Testis (tissue), 3 donors: ENCODE results near the gene GAPVD1. TPM values are rescaled to one million over a fixed set of nuclear protein-coding genes. Genes with fewer than 3 reads are reported as not detected.

ENCODE experiments used
- DNase-seq: peaks from one replicate; pipeline ENCODE4 v3.0.0-alpha.2; 2019
- H3K27ac ChIP-seq, 2 donors: fragments of 200-600 bp; sonication (generic); one replicate each; pipeline ENCODE4 v1.5.1; 2019
- H3K27me3 ChIP-seq: fragments of 200-600 bp; sonication (generic); one replicate; pipeline ENCODE4 v1.5.1; 2019
- H3K36me3 ChIP-seq: fragments of 200-600 bp; sonication (generic); one replicate; pipeline ENCODE4 v1.5.1; 2017; ENCODE audit warnings: low read depth; ENCODE audit errors: missing control alignments
- H3K4me1 ChIP-seq: fragments of 200-600 bp; sonication (generic); one replicate; pipeline ENCODE4 v1.5.1; 2019
- H3K4me3 ChIP-seq, 2 donors: fragments of 200-600 bp; sonication (generic); one replicate each; pipeline ENCODE4 v1.5.1; 2017 to 2019
- H3K9me3 ChIP-seq: fragments of 200-600 bp; sonication (generic); one replicate; pipeline ENCODE4 v1.5.1; 2017
- CTCF ChIP-seq, 3 experiments: fragments of 450-650 bp in 2 of 3; fragments of 200-600 bp in 1 of 3; sonication (generic) in 1 of 3; IDR thresholded peaks; one replicate each; pipeline ENCODE4 v1.5.1; 2016 to 2019; ENCODE audit warnings: antibody characterized with exemption in 3 of 3, mild to moderate bottlenecking in 2 of 3, moderate library complexity in 1 of 3
- POLR2A ChIP-seq: fragments of 450-650 bp; IDR thresholded peaks from one replicate; pipeline ENCODE4 v1.6.1; 2017; ENCODE audit warnings: antibody characterized with exemption, mild to moderate bottlenecking, moderate library complexity
- WGBS, 2 donors: methylation state at CpG; one replicate each; pipeline ENCODE4 v1.1.5; 2018; 5-methylcytosine and 5-hydroxymethylcytosine counted together
- intact Hi-C: fragments of 100-400 bp; cut with DNase I; formaldehyde crosslinking; loops from one replicate; pipeline ENCODE4 v1.15.1; 2023; ENCODE audit warnings: low total_unique reads
- polyA plus RNA-seq: library from polyadenylated mRNA; stranded (reverse); fragments of 350-450 nt; fragmentation: Illumina TruSeq; extraction: RNeasy Lipid Tissue Mini Kit (QIAGEN cat#74804); gene quantifications from one replicate; pipeline ENCODE4 v1.2.3, GENCODE V29; 2014; ENCODE audit warnings: low read depth, low replicate concordance; ENCODE audit not compliant: insufficient read depth
- total RNA-seq, 2 donors: library from RNA; depleted of rRNA; stranded (reverse); fragments of >200 nt; gene quantifications; one replicate each; pipeline ENCODE4 v1.2.3, GENCODE V29; 2016

Gene GAPVD1
- total and polyA plus RNA-seq, 3 donors from 2014 or later = 76.9 to 82.3 (median 80.0) TPM

GRCh38 chr9:125366676-125367075, 105.0 kb downstream of the GAPVD1 start:
- Histone ChIP-seq H3K9me3 (no peaks in the 10 kb centered on the region), H3K27me3 (no peaks in the 10 kb centered on the region), H3K27ac (no peak overlapping the region), H3K4me1 (no peaks in the 10 kb centered on the region), H3K36me3 (no peaks in the 10 kb centered on the region), H3K4me3 (no peak overlapping the region)
- TF ChIP-seq CTCF (IDR thresholded peaks at IDR 0.05) = no peak
- TF ChIP-seq POLR2A = no peak
- no peak for DNase-seq
- WGBS, 2 donors = 72 to 81% methylated on average over 5 of the region's 5 CpGs
- intact Hi-C loops = no loop called here

GRCh38 chr9:125370786-125371185, 109.2 kb downstream of the GAPVD1 start:
- Histone ChIP-seq H3K9me3 (no peaks in the 10 kb centered on the region), H3K4me1 (no peaks in the 10 kb centered on the region), H3K36me3 (no peaks in the 10 kb centered on the region), H3K27me3 (no peaks in the 10 kb centered on the region), H3K27ac (no peak overlapping the region), H3K4me3 (no peak overlapping the region)
- 81 to 82% methylated on average over 7 to 8 of the region's 8 CpGs for WGBS, 2 donors
- no peak for DNase-seq
- TF ChIP-seq CTCF (IDR thresholded peaks at IDR 0.05) = no peak
- intact Hi-C loops = no loop called here

- H3K27me3 ChIP-seq = no peaks in the 10 kb centered on the region
- H3K27ac ChIP-seq = no peak overlapping the region
- DNase-seq = no peak
- intact Hi-C loops = no loop called here
- H3K36me3 ChIP-seq = no peaks in the 10 kb centered on the region
- no peak for TF ChIP-seq CTCF (IDR thresholded peaks at IDR 0.05)
- TF ChIP-seq POLR2A = no peak
- H3K4me3 ChIP-seq = no peak overlapping the region
- no peaks in the 10 kb centered on the region for H3K9me3 ChIP-seq
- H3K4me1 ChIP-seq = no peaks in the 10 kb centered on the region
- 82 to 89% methylated on average over 9 of the region's 9 CpGs for WGBS, 2 donors
Measured at GRCh38 chr9:125372441-125373226, 111.0 kb downstream of the GAPVD1 start.

- DNase-seq = peak; percentile 42
- WGBS, 2 donors = 23 to 60% methylated on average over 17 to 24 of the region's 24 CpGs
- Histone ChIP-seq H3K9me3 (no peaks in the 10 kb centered on the region), H3K4me3 (no peak overlapping the region), H3K27ac (no peak overlapping the region), H3K4me1 (no peaks in the 10 kb centered on the region), H3K36me3 (no peaks in the 10 kb centered on the region), H3K27me3 (no peaks in the 10 kb centered on the region)
- intact Hi-C loops = no loop called here
- peak; percentile 57 to 61 (median 58) for TF ChIP-seq CTCF (IDR thresholded peaks at IDR 0.05)
- TF ChIP-seq POLR2A = no peak
Measured at GRCh38 chr9:125374443-125375309, 113.0 kb downstream of the GAPVD1 start.
